ENCODE data around the gene PPP6R1. TPM values are rescaled to one million over a fixed set of nuclear protein-coding genes. Genes with fewer than 3 reads are reported as not detected.

PPP6R1 gene
- total and polyA plus RNA-seq, 2 donors (not counting 1 experiment from before 2014, with no cell fraction given) = 28.5 to 34.0 TPM

DNA sequence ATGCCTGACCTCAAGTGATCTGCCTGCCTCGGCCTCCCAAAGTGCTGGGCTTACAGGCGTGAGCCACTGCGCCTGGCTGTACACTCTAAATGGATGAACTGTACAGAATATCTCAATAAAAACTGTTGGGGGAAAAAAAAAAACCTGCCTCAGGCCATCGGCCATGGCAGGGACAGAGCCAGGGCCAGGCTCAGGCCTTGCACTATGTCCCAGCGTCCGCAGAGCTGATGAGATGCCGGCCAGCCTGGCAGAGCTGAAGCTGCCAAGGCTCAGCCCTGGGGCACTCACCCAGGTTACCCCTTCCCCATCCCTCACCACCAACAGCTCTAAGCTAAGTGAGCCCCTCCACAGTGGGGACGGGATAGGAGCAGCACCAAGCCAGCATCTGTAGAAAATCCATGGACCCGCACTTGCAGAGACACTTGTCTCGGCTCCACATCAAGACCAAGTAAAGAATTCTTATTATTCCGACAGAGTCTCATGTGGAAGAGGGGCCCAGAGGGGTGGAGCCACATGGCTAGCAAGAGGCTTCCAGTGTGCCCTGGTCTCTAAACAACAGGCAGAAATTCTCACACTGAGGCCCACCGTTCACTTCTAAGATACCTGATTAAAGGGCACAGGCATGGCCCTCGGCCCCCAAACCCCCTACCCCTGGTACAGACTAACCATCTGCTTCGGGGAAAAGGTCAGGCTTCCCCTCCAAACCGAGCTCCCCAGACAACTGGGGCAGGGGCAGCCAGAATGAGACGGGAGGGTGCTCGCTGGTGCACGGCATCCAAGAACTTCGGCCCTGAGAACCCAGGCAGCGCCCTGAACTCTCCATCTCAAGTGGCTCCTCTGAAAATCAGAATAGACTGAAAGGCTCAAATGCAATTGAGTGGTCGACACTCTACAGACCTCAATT is 5.8 kb downstream of the PPP6R1 start:
- Histone ChIP-seq H3K4me1 (ENCODE audit: control insufficient read depth, extremely low read depth, insufficient read depth, low read length) (peaks cover 3% of the 10 kb centered on the region), H4K20me1 (ENCODE audit: control insufficient read depth, extremely low read depth, insufficient read depth, low read length) (peaks cover 3% of the 10 kb centered on the region)

DNA sequence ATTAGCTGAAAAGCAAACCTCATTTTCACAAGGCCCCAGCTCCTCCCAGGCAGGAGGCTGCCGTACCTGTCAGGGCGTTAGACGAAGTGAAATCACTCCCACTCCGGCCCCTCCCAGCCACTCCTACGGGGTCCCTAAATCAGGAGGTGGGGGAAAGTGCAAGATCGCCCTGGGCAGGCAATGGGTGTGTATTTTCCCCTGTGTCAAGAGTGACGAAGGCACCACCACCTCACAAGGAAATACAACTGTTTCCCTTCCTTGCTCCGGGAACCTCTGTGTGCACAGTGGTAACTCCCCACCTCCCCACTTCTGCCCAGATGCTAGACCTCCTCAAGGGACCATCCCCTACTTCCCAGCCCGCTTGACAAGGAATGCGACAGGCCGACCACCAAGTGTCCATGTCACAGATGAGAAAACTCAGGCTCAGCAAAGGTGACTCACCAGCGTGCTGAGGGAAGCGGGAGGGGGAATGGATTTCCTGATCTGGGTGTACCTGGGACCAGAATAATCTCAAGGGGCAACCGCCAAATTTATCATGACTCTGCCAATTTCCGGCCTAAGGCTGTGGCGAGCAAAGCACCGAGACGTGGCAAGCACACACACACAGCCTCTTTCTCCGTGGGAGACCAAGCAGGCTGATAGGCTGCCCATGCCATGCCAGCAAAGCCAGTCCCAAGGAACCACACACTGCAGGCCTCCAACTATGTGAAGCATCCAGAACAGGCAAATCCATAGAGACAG is 7.3 kb downstream of the PPP6R1 start:
- no peaks in the 10 kb centered on the region for H3K9me3 ChIP-seq (ENCODE audit: control insufficient read depth, insufficient read depth, low read depth, low read length)
- no peaks in the 10 kb centered on the region for H3K27me3 ChIP-seq (ENCODE audit: control insufficient read depth, insufficient read depth, low read length)
- peak in 1 of 2 donors; percentile 67 for DNase-seq (ENCODE audit: low read depth in 2 of 2)
- no peak overlapping the region for H2AFZ ChIP-seq (ENCODE audit: low read length)
- no peak overlapping the region for H3K4me3 ChIP-seq (replicated peaks in 1 of 4; ENCODE audit: control extremely low read depth in 1 of 4, insufficient read depth in 1 of 4, low read depth in 3 of 4, low read length in 4 of 4)
- peaks cover 3% of the 10 kb centered on the region for H3K4me1 ChIP-seq (ENCODE audit: control insufficient read depth, extremely low read depth, insufficient read depth, low read length)
- no peak overlapping the region for H3K27ac ChIP-seq (ENCODE audit: insufficient read depth, low read length)
- H4K20me1 ChIP-seq (ENCODE audit: control insufficient read depth, extremely low read depth, insufficient read depth, low read length) = peaks cover 3% of the 10 kb centered on the region
- H3K4me2 ChIP-seq (ENCODE audit: extremely low read depth, insufficient read depth, low read length) = no peak overlapping the region
- H3K36me3 ChIP-seq (ENCODE audit: control insufficient read depth, insufficient read depth, low read length) = peaks cover 3% of the 10 kb centered on the region
- TF ChIP-seq, protein P1, sequence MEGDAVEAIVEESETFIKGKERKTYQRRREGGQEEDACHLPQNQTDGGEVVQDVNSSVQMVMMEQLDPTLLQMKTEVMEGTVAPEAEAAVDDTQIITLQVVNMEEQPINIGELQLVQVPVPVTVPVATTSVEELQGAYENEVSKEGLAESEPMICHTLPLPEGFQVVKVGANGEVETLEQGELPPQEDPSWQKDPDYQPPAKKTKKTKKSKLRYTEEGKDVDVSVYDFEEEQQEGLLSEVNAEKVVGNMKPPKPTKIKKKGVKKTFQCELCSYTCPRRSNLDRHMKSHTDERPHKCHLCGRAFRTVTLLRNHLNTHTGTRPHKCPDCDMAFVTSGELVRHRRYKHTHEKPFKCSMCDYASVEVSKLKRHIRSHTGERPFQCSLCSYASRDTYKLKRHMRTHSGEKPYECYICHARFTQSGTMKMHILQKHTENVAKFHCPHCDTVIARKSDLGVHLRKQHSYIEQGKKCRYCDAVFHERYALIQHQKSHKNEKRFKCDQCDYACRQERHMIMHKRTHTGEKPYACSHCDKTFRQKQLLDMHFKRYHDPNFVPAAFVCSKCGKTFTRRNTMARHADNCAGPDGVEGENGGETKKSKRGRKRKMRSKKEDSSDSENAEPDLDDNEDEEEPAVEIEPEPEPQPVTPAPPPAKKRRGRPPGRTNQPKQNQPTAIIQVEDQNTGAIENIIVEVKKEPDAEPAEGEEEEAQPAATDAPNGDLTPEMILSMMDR (conservative IDR thresholded peaks at IDR 0.05 in 1 of 2, IDR thresholded peaks at IDR 0.05 in 1 of 2; ENCODE audit: low read depth in 1 of 2, low read length in 2 of 2) = no peak
- no peak for TF ChIP-seq EZH2 (IDR thresholded peaks at IDR 0.05; ENCODE audit: low read length, missing control alignments)
- H3K79me2 ChIP-seq (ENCODE audit: control insufficient read depth, insufficient read depth, low read length) = peaks cover 96% of the 10 kb centered on the region
- no peak overlapping the region for H3K9ac ChIP-seq (ENCODE audit: insufficient read depth, low read length)

More for the DNA sequence above, 5.8 kb downstream of the PPP6R1 start:
- Histone ChIP-seq H2AFZ (ENCODE audit: low read length) (no peak overlapping the region), H3K36me3 (ENCODE audit: control insufficient read depth, insufficient read depth, low read length) (no peaks in the 10 kb centered on the region), H3K9ac (ENCODE audit: insufficient read depth, low read length) (no peak overlapping the region), H3K79me2 (ENCODE audit: control insufficient read depth, insufficient read depth, low read length) (peaks cover 98% of the 10 kb centered on the region), H3K4me3 (replicated peaks in 1 of 4; ENCODE audit: control extremely low read depth in 1 of 4, insufficient read depth in 1 of 4, low read depth in 3 of 4, low read length in 4 of 4) (no peak overlapping the region), H3K27me3 (ENCODE audit: control insufficient read depth, insufficient read depth, low read length) (no peaks in the 10 kb centered on the region), H3K9me3 (ENCODE audit: control insufficient read depth, insufficient read depth, low read depth, low read length) (no peaks in the 10 kb centered on the region), H3K27ac (ENCODE audit: insufficient read depth, low read length) (no peak overlapping the region), H3K4me2 (ENCODE audit: extremely low read depth, insufficient read depth, low read length) (no peak overlapping the region)
- no peak for TF ChIP-seq EZH2 (IDR thresholded peaks at IDR 0.05; ENCODE audit: low read length, missing control alignments)
- TF ChIP-seq, protein P1 (conservative IDR thresholded peaks at IDR 0.05 in 1 of 2, IDR thresholded peaks at IDR 0.05 in 1 of 2; ENCODE audit: low read depth in 1 of 2, low read length in 2 of 2) = no peak
- no peak for DNase-seq (ENCODE audit: low read depth in 2 of 2)

All from fibroblast of lung (primary cell).